Fibroblast of pulmonary artery (primary cell): ENCODE results near the gene MFAP2.

ENCODE experiments used
- DNase-seq: peaks from one replicate; pipeline ENCODE4 v3.0.0-alpha.2; 2010; ENCODE audit warnings: low read depth
- H3K4me3 ChIP-seq: replicated peaks from 2 replicates; pipeline ENCODE4 v1.5.1; 2011; ENCODE audit warnings: low read depth, mild to moderate bottlenecking, control low read depth, low read length, moderate library complexity
- TF ChIP-seq, protein P1 (sequence below): IDR thresholded peaks from 2 replicates; pipeline ENCODE4 v1.5.1; 2011; ENCODE audit warnings: mild to moderate bottlenecking, control low read depth, low read length, inconsistent platforms; ENCODE audit errors: missing control alignments

MFAP2 gene

DNA sequence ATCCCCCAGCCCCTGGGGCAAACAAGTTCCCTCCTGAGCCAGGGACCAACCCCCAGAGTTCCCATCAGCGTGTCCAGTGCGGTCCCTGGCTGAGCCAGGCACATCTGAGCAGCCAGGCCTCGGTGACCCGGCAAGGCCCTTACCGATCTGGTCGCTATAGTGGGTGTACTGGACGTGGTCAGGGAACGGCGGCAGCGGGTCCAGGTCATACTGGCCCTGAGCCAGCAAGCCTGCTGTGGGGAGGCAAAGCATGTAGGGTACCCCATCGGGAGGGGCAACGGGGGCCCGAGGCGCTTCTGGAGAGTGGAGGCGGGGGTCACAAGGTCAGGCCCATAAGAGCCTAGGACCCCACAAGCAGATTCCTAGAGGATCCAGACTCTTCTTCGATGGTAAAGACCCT lies 3.5 kb downstream of the MFAP2 start:
- DNase-seq = no peak
- TF ChIP-seq, protein P1, sequence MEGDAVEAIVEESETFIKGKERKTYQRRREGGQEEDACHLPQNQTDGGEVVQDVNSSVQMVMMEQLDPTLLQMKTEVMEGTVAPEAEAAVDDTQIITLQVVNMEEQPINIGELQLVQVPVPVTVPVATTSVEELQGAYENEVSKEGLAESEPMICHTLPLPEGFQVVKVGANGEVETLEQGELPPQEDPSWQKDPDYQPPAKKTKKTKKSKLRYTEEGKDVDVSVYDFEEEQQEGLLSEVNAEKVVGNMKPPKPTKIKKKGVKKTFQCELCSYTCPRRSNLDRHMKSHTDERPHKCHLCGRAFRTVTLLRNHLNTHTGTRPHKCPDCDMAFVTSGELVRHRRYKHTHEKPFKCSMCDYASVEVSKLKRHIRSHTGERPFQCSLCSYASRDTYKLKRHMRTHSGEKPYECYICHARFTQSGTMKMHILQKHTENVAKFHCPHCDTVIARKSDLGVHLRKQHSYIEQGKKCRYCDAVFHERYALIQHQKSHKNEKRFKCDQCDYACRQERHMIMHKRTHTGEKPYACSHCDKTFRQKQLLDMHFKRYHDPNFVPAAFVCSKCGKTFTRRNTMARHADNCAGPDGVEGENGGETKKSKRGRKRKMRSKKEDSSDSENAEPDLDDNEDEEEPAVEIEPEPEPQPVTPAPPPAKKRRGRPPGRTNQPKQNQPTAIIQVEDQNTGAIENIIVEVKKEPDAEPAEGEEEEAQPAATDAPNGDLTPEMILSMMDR = no peak
- no peak overlapping the region for H3K4me3 ChIP-seq

DNA sequence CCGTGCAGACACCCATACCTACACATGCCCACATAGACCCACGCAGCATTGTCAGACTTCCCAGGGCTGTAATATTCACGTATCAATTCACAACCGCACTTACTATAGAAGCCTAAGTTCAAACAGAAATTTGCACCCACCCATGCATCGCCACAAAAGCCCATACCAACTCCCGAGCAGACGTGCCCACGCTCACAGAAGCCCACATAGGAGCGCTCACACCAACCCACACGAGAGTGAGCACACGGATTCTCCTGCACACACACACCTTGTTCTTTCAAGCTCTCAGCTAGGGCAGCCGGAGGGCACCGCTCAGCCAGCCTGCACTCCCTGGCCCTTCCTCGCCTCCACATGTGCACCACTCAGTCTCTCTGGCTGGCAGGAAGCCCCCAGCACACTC lies 4.6 kb downstream of the MFAP2 start:
- no peak overlapping the region for H3K4me3 ChIP-seq
- TF ChIP-seq, protein P1 = no peak
- no peak for DNase-seq

DNA sequence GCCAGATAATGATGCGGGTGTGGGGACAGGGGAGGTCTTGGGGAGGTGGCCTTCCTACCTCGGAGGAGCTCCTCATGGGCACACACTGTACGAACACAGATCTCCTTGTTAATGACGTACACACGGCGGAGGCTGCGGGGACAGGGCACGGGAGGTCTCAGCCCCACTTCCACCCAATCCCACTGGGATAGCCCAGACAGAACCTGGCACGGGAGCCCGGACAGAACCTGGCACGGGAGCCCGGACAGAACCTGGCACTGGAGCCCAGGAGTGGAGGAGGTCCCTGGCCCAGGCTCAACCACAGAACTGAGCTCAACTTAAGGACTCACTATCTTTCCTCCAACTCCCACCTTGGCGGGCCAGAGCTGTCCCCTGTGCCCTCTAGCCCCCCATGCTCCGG lies 5.2 kb downstream of the MFAP2 start:
- DNase-seq = no peak
- TF ChIP-seq, protein P1 = no peak
- no peak overlapping the region for H3K4me3 ChIP-seq

DNA sequence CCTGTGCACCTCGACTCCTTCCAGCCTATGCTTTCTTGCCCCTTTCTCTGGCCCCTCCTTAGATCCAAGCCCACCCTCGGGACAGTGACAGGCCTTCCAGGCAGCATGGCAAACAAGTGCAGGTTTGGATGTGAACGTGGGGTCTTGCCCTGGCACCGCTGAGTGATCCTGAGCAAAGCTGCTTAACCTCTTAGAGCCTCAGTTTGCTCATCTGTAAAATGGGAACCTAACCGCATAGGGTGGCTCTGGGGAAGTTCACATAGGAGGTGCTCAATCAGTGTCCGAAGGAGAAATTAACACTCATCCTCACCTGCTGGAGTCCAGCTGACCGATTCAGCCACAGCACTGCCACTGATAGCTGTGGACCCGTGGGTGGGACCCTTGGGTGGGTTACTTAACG lies 7.2 kb downstream of the MFAP2 start:
- no peak overlapping the region for H3K4me3 ChIP-seq
- TF ChIP-seq, protein P1 = no peak
- DNase-seq = no peak

DNA sequence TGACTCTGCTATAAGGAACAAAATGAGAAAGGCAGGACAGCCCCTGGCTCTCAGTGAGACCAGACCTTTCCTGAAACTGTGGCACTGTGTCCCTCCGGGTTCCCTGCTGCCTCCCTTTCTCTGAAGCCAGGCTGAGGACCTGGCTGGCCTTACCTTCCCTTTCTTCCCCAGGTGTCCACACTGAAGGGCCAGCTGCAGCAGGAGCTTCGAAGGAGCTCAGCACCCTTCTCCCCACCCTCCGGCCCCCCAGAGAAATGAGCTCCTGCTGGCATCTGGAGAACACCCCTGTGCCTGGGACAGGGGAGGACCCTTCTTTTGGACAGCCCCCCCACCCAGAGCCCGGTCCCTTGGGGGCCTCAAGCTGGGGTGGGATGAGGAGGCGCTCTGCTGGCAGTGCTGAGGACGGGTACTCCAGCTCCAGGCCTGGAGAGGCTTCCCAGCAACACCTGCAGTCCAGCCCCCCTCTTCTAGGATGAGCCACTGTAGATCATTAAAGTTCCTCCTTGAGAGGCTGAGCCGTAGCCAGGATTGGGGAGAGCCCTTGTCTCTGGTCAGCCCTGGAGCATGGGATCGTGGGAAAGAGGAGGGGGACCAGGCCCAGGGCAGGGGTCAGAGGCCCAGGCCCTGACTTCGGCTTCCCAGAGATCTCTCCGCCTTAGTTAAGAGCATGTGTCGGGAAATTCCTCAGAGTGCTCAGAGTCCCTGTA lies 8.1 kb downstream of the MFAP2 start:
- TF ChIP-seq, protein P1 = no peak
- no peak overlapping the region for H3K4me3 ChIP-seq
- no peak for DNase-seq

DNA sequence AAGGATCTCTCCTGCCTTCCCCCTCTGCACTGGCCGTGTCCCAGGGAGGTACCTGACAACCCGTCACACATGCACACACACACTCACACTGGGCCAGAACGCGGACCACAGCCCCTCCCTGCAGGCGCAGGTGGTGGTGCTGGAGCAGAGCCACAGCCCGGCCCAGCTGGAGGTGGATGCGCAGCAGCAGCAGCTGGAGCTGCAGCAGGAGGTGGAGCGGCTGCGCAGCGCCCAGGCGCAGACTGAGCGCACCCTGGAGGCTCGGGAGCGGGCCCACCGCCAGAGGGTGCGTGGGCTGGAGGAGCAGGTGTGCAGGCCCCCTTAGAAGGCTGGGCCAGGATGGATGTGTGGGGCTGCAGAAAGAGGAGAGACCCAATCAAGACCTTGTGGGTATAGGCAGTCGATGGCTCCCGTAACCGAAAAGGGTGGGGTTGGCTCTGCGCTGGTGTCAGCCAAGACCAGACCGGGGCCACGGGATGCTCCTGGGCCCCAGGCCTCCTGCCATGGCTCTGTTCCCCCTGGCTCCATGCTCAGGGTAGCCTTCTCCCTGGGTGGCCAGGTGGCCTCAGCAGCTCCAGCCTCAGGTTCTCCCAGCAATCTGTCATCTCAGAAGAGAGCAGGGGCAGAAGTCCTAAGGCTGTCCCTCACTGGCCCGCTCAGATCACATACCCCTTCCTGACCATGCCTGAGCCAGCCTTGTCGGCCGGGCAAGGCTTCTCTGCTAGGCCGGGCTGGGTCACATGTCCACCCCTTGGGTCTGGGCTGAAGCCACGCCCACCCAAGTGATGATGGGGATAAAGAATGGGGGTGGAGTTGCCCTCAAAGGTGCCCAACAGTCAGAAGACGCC lies 8.9 kb downstream of the MFAP2 start:
- no peak overlapping the region for H3K4me3 ChIP-seq
- TF ChIP-seq, protein P1 = no peak
- no peak for DNase-seq
